CD14-positive monocyte (primary cell): ENCODE data around the gene PTBP2. TPM values are rescaled to one million over a fixed set of nuclear protein-coding genes. Genes with fewer than 3 reads are reported as not detected.

Experiments
- DNase-seq, 3 donors: peaks; one replicate each; pipeline ENCODE4 v3.0.0-alpha.2; 2011 to 2022
- H2AFZ ChIP-seq: 2 replicates; pipeline ENCODE4 v1.6.0; 2012; ENCODE audit warnings: mild to moderate bottlenecking, low read depth, low read length, inconsistent platforms; ENCODE audit not compliant: insufficient read depth, poor library complexity, severe bottlenecking
- H3K27ac ChIP-seq, 2 donors: 1 replicate in 1 of 2; 2 replicates in 1 of 2; pipeline ENCODE4 v1.5.1; 2012 to 2013; ENCODE audit warnings: low read length in 2 of 2, control low read depth in 1 of 2, inconsistent platforms in 1 of 2, low read depth in 1 of 2, mild to moderate bottlenecking in 1 of 2
- H3K27me3 ChIP-seq, 2 donors: one replicate each; pipeline versions ENCODE4 v1.6.0 to v1.6.1; 2011 to 2013; ENCODE audit warnings: low read length in 2 of 2; ENCODE audit not compliant: control insufficient read depth in 2 of 2, insufficient read depth in 2 of 2
- H3K36me3 ChIP-seq, 2 donors: replicated peaks in 1 of 2; 1 replicate in 1 of 2; 2 replicates in 1 of 2; pipeline versions ENCODE4 v1.5.1 to v1.6.1; 2012 to 2013; ENCODE audit warnings: low read length in 2 of 2, control low read depth in 1 of 2, inconsistent platforms in 1 of 2, mild to moderate bottlenecking in 1 of 2; ENCODE audit not compliant: insufficient read depth in 2 of 2, control insufficient read depth in 1 of 2
- H3K4me1 ChIP-seq, 2 donors: 1 replicate in 1 of 2; 2 replicates in 1 of 2; pipeline versions ENCODE4 v1.5.1 to v1.6.1; 2012 to 2013; ENCODE audit warnings: low read length in 2 of 2, control low read depth in 1 of 2, inconsistent platforms in 1 of 2, mild to moderate bottlenecking in 1 of 2, moderate library complexity in 1 of 2; ENCODE audit not compliant: insufficient read depth in 2 of 2, control insufficient read depth in 1 of 2
- H3K4me2 ChIP-seq: replicated peaks from 2 replicates; pipeline ENCODE3; 2012; ENCODE audit warnings: low read length, moderate library complexity, mild to moderate bottlenecking; ENCODE audit not compliant: poor library complexity, severe bottlenecking; ENCODE audit errors: extremely low read depth
- H3K4me3 ChIP-seq, 3 experiments: fragments of 200-600 bp in 1 of 3; sonication (generic) in 1 of 3; replicated peaks in 1 of 3; 1 replicate in 2 of 3; 2 replicates in 1 of 3; pipeline ENCODE4 v1.5.1; 2011 to 2013; ENCODE audit warnings: low read length in 3 of 3, mild to moderate bottlenecking in 3 of 3, control low read depth in 2 of 3, low read depth in 2 of 3, inconsistent platforms in 1 of 3, moderate library complexity in 1 of 3
- H3K79me2 ChIP-seq: 2 replicates; pipeline ENCODE4 v1.6.0; 2012; ENCODE audit warnings: mild to moderate bottlenecking, control low read depth, inconsistent platforms, low read length, moderate library complexity; ENCODE audit not compliant: insufficient read depth
- H3K9ac ChIP-seq: 2 replicates; pipeline ENCODE4 v1.6.0; 2017; ENCODE audit warnings: low read length, mild to moderate bottlenecking; ENCODE audit not compliant: insufficient read depth, poor library complexity, severe bottlenecking
- H3K9me3 ChIP-seq, 2 donors: replicated peaks in 1 of 2; 1 replicate in 1 of 2; 2 replicates in 1 of 2; pipeline versions ENCODE4 v1.5.1 to v1.6.1; 2012 to 2013; ENCODE audit warnings: low read length in 2 of 2, control low read depth in 1 of 2; ENCODE audit not compliant: control insufficient read depth in 1 of 2, insufficient read depth in 1 of 2
- H4K20me1 ChIP-seq: 2 replicates; pipeline ENCODE4 v1.6.0; 2012; ENCODE audit warnings: mild to moderate bottlenecking, low read length, control low read depth, moderate library complexity; ENCODE audit not compliant: insufficient read depth
- H3K27ac Mint-ChIP-seq, 7 donors: one replicate each; pipeline ENCODE4 v1.8.0; 2020; ENCODE audit warnings: mild to moderate bottlenecking in 7 of 7, mixed read lengths in 7 of 7, moderate library complexity in 6 of 7, inconsistent platforms in 2 of 7
- H3K27me3 Mint-ChIP-seq, 3 donors: one replicate each; pipeline ENCODE4 v1.8.0; 2021 to 2022; ENCODE audit warnings: low read depth in 3 of 3, mild to moderate bottlenecking in 3 of 3, mixed read lengths in 3 of 3, moderate library complexity in 3 of 3, inconsistent platforms in 1 of 3
- H3K36me3 Mint-ChIP-seq, 2 donors: one replicate each; pipeline ENCODE4 v1.8.0; 2020; ENCODE audit warnings: mixed read lengths in 2 of 2, inconsistent platforms in 1 of 2, mild to moderate bottlenecking in 1 of 2
- H3K4me1 Mint-ChIP-seq: one replicate; pipeline ENCODE4 v1.8.0; 2020; ENCODE audit warnings: mild to moderate bottlenecking, mixed read lengths
- H3K4me3 Mint-ChIP-seq, 2 donors: one replicate each; pipeline ENCODE4 v1.8.0; 2020; ENCODE audit warnings: mild to moderate bottlenecking in 2 of 2, mixed read lengths in 2 of 2, moderate library complexity in 1 of 2
- H3K9me3 Mint-ChIP-seq, 7 donors: one replicate each; pipeline ENCODE4 v1.8.0; 2020 to 2022; ENCODE audit warnings: mixed read lengths in 7 of 7, mild to moderate bottlenecking in 6 of 7, moderate library complexity in 6 of 7, inconsistent platforms in 2 of 7
- CTCF ChIP-seq: fragments of 200-600 bp; IDR thresholded peaks from one replicate; pipeline ENCODE4 v1.8.0; 2022; ENCODE audit warnings: antibody characterized with exemption, mild to moderate bottlenecking
- WGBS: methylation state at CpG from one replicate; pipeline ENCODE4 v1.1.5; 2013; ENCODE audit warnings: missing lambda C conversion rate; ENCODE audit not compliant: insufficient coverage; 5-methylcytosine and 5-hydroxymethylcytosine counted together
- intact Hi-C, 2 donors: fragments of 100-400 bp; cut with micrococcal nuclease; formaldehyde crosslinking; loops; one replicate each; pipeline versions ENCODE4 v1.15.0 to v1.15.1; 2023
- polyA plus RNA-seq, 3 donors: library from polyadenylated mRNA; depleted of rRNA in 1 of 3; unstranded in 2 of 3; stranded (reverse) in 1 of 3; fragments of 300-500 nt in 2 of 3; fragments of >200 nt in 1 of 3; fragmentation: Illumina TruSeq in 2 of 3; gene quantifications; 1 replicate in 2 of 3; 2 replicates in 1 of 3; pipeline ENCODE4 v1.2.3, GENCODE V29; 2012 to 2021

PTBP2 gene
- polyA plus RNA-seq, 3 donors = 0.52 to 18.2 (median 1.2) TPM

- Histone ChIP-seq H3K9ac (no peak overlapping the region), H3K4me3 (no peak overlapping the region), H3K36me3 (no peaks in the 10 kb centered on the region), H3K9me3 (no peaks in the 10 kb centered on the region), H3K27me3 (no peaks in the 10 kb centered on the region), H3K79me2 (no peaks in the 10 kb centered on the region), H2AFZ (no peak overlapping the region), H3K4me1 (no peaks in the 10 kb centered on the region), H3K27ac (no peak overlapping the region), H3K4me2 (no peak overlapping the region), H4K20me1 (no peaks in the 10 kb centered on the region)
- no peaks in the 10 kb centered on the region for H3K27me3 Mint-ChIP-seq
- H3K27ac Mint-ChIP-seq = no peak overlapping the region
- H3K4me1 Mint-ChIP-seq = no peaks in the 10 kb centered on the region
- DNase-seq = no peak
- H3K36me3 Mint-ChIP-seq = no peaks in the 10 kb centered on the region
- peaks cover 0 to 9% (median 3%) of the 10 kb centered on the region in 7 donors for H3K9me3 Mint-ChIP-seq
- TF ChIP-seq CTCF = no peak
- intact Hi-C loops = no loop called here
- WGBS = no CpG with 5 or more reads among the region's 1 CpG
- H3K4me3 Mint-ChIP-seq = no peak overlapping the region
Observed at GRCh38 chr1:96703186-96703585, 18.4 kb upstream of the PTBP2 start.

GRCh38 chr1:96707023-96707422 is 14.6 kb upstream of the PTBP2 start:
- no CpG with 5 or more reads among the region's 3 CpGs for WGBS

More at GRCh38 chr1:96707023-96707422, 14.6 kb upstream of the PTBP2 start:
- Mint-ChIP-seq H3K9me3 (peaks cover 0 to 1% (median 0%) of the 10 kb centered on the region in 7 donors), H3K4me3 (no peak overlapping the region), H3K27ac (no peak overlapping the region), H3K27me3 (peaks cover 0 to 1% (median 0%) of the 10 kb centered on the region in 3 donors), H3K36me3 (no peaks in the 10 kb centered on the region), H3K4me1 (peaks cover 5% of the 10 kb centered on the region)
- Histone ChIP-seq H3K4me1 (peaks cover 2 to 4% of the 10 kb centered on the region in 2 donors), H3K9ac (no peak overlapping the region), H3K9me3 (no peaks in the 10 kb centered on the region), H3K79me2 (no peaks in the 10 kb centered on the region), H3K27me3 (no peaks in the 10 kb centered on the region), H3K36me3 (no peaks in the 10 kb centered on the region), H2AFZ (no peak overlapping the region), H3K27ac (no peak overlapping the region), H3K4me3 (no peak overlapping the region), H4K20me1 (no peaks in the 10 kb centered on the region), H3K4me2 (no peak overlapping the region)
- intact Hi-C loops = no loop called here
- TF ChIP-seq CTCF = no peak
- no peak for DNase-seq
